OCI-LY1 (cell line): Measurements from ENCODE around the gene FZR1.

Experiments
- H2AFZ ChIP-seq: fragments of 200-600 bp; sonication (generic), shearing (Covaris generic); 2 replicates; pipeline ENCODE4 v1.6.0; 2014; ENCODE audit warnings: antibody characterized with exemption, mild to moderate bottlenecking, low read length
- H3F3A ChIP-seq: fragments of 200-600 bp; sonication (generic), shearing (Covaris generic); 2 replicates; pipeline ENCODE4 v1.6.0; 2014; ENCODE audit warnings: mild to moderate bottlenecking, antibody characterized with exemption, low read length, moderate library complexity; ENCODE audit not compliant: insufficient read depth
- H3K27ac ChIP-seq: fragments of 200-600 bp; sonication (generic); 2 replicates; pipeline ENCODE4 v1.5.1; 2014; ENCODE audit warnings: low read length, mixed run types, mild to moderate bottlenecking, low read depth; ENCODE audit not compliant: poor library complexity, severe bottlenecking
- H3K27me3 ChIP-seq: fragments of 200-600 bp; sonication (generic); 2 replicates; pipeline ENCODE4 v1.6.0; 2014; ENCODE audit warnings: antibody characterized with exemption, mild to moderate bottlenecking, low read length, moderate library complexity; ENCODE audit not compliant: insufficient read depth
- H3K36me3 ChIP-seq: fragments of 200-600 bp; sonication (generic); 2 replicates; pipeline ENCODE4 v1.6.1; 2014; ENCODE audit warnings: mild to moderate bottlenecking, antibody characterized with exemption, low read length, moderate library complexity, mixed read lengths; ENCODE audit not compliant: insufficient read depth
- H3K4me1 ChIP-seq: fragments of 200-600 bp; sonication (generic); 2 replicates; pipeline ENCODE4 v1.5.1; 2014; ENCODE audit warnings: mild to moderate bottlenecking, low read length, moderate library complexity; ENCODE audit not compliant: insufficient read depth, severe bottlenecking
- H3K4me2 ChIP-seq: fragments of 200-600 bp; sonication (generic), shearing (Covaris generic); 2 replicates; pipeline ENCODE4 v1.6.1; 2014; ENCODE audit warnings: low read length
- H3K4me3 ChIP-seq: fragments of 200-600 bp; sonication (generic); 2 replicates; pipeline ENCODE4 v1.5.1; 2014; ENCODE audit warnings: low read length, low read depth, mild to moderate bottlenecking, mixed read lengths; ENCODE audit not compliant: poor library complexity, severe bottlenecking
- H3K79me2 ChIP-seq: fragments of 200-600 bp; shearing (Covaris generic); 2 replicates; pipeline ENCODE4 v1.6.1; 2016; ENCODE audit warnings: mixed run types, low read length, mixed read lengths; ENCODE audit not compliant: insufficient read depth
- H3K9ac ChIP-seq: fragments of 200-600 bp; sonication (generic), shearing (Covaris generic); 2 replicates; pipeline ENCODE4 v1.6.1; 2014; ENCODE audit warnings: mild to moderate bottlenecking, low read length, mixed read lengths
- H3K9me2 ChIP-seq: fragments of 200-600 bp; sonication (generic), shearing (Covaris generic); 2 replicates; pipeline ENCODE4 v1.6.1; 2014; ENCODE audit warnings: low read depth, mild to moderate bottlenecking, low read length, mixed read lengths
- H3K9me3 ChIP-seq: fragments of 200-600 bp; shearing (Covaris generic); 2 replicates; pipeline ENCODE4 v1.6.1; 2014; ENCODE audit warnings: low read length, mixed read lengths
- H4K20me1 ChIP-seq: fragments of 200-600 bp; sonication (generic), shearing (Covaris generic); 2 replicates; pipeline ENCODE4 v1.6.0; 2016; ENCODE audit warnings: mild to moderate bottlenecking, low read length; ENCODE audit not compliant: insufficient read depth
- EZH2 ChIP-seq: fragments of 200-600 bp; sonication (generic), shearing (Covaris generic); IDR thresholded peaks from 2 replicates; pipeline ENCODE4 v1.8.0; 2017; ENCODE audit warnings: borderline replicate concordance, mixed run types, mild to moderate bottlenecking, antibody characterized with exemption, low read length, moderate library complexity, mixed read lengths
- TF ChIP-seq, protein P1 (sequence below): fragments of 200-600 bp; sonication (generic), shearing (Covaris generic); IDR thresholded peaks from 2 replicates; pipeline ENCODE4 v1.5.1; 2017; ENCODE audit warnings: mild to moderate bottlenecking, antibody characterized with exemption, low read length, moderate library complexity, mixed read lengths

FZR1 gene

DNA sequence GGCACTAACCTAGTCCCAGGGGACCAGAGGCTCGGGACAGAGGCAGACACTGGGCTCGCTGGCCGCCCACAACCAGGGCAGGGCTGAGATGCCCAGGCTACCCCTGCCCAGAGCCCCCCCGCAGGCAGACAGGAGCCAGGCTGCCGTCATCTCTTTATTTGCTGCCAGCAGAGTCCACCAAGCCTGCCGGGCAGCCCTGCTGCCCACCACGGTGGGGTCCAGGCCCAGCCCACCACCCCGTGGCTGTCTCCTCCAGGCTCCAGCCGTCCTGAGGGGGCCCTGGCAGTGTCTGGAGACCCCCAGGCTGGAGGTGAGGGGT is 37.9 kb downstream of the FZR1 start:
- Histone ChIP-seq H3K9me3 (no peaks in the 10 kb centered on the region), H3K4me2 (no peak overlapping the region), H3K9me2 (no peaks in the 10 kb centered on the region), H2AFZ (no peak overlapping the region), H3K4me1 (peaks cover 9% of the 10 kb centered on the region), H3K9ac (no peak overlapping the region; the same call in 1 of the 2 replicates), H3K36me3 (peaks cover 36% of the 10 kb centered on the region), H3K27me3 (no peaks in the 10 kb centered on the region), H3K4me3 (no peak overlapping the region), H4K20me1 (no peaks in the 10 kb centered on the region), H3K27ac (no peak overlapping the region), H3K79me2 (no peaks in the 10 kb centered on the region), H3F3A (no peaks in the 10 kb centered on the region)
- TF ChIP-seq, protein P1, sequence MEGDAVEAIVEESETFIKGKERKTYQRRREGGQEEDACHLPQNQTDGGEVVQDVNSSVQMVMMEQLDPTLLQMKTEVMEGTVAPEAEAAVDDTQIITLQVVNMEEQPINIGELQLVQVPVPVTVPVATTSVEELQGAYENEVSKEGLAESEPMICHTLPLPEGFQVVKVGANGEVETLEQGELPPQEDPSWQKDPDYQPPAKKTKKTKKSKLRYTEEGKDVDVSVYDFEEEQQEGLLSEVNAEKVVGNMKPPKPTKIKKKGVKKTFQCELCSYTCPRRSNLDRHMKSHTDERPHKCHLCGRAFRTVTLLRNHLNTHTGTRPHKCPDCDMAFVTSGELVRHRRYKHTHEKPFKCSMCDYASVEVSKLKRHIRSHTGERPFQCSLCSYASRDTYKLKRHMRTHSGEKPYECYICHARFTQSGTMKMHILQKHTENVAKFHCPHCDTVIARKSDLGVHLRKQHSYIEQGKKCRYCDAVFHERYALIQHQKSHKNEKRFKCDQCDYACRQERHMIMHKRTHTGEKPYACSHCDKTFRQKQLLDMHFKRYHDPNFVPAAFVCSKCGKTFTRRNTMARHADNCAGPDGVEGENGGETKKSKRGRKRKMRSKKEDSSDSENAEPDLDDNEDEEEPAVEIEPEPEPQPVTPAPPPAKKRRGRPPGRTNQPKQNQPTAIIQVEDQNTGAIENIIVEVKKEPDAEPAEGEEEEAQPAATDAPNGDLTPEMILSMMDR: no peak
- no peak for TF ChIP-seq EZH2

DNA sequence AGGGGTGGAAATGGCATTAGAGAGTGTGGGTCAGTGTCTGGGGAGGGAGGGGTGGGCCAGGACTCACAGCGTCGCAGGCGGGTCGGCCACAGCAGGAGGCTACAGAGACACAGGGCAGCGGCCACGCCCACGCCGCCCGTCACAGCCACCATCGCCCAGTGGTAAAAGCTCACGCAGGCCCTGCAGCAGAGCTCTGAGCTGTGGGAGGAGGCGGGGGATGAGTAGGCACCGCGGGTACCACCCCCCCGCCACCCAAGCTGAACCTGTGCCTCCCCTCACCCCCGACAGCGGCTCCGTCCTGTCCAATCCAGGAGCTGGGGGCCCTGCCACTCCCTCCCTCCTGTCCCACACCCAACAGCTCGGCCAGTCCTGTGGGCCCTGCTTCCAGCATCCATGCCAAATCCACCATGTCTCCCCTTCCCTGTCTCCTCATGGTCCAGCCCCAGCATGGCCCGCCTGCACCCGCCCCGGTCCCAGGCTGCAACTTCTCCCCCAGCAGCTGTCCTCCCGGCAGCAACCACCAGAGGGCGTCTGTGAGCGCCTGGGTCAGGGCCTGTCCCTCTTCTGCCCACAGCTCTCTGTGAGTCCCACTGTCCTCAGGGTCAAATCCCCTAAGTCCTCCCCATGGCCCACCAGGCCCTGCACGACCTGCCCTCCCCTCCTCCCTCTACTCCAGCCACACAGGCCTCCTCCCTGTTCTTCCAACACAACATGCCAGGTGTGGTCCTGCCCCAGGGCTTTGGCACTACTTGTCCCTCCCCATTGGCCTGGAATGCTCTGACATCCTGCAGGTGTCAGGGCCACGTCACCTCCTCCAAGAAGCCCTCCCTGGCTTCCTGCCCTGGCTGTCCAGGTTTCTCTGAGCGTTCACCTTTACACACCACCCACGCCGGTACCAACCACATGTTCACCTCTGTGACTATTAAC is 38.9 kb downstream of the FZR1 start:
- H3F3A ChIP-seq: no peaks in the 10 kb centered on the region
- no peaks in the 10 kb centered on the region for H4K20me1 ChIP-seq
- peaks cover 33% of the 10 kb centered on the region for H3K36me3 ChIP-seq
- TF ChIP-seq, protein P1: peak; percentile 95
- TF ChIP-seq EZH2: no peak
- H3K9ac ChIP-seq: no peak overlapping the region; the same call in 1 of the 2 replicates
- no peak overlapping the region for H3K4me3 ChIP-seq
- H3K4me1 ChIP-seq: peaks cover 9% of the 10 kb centered on the region
- no peaks in the 10 kb centered on the region for H3K79me2 ChIP-seq
- H3K27ac ChIP-seq: no peak overlapping the region
- no peaks in the 10 kb centered on the region for H3K9me2 ChIP-seq
- no peak overlapping the region for H2AFZ ChIP-seq
- H3K4me2 ChIP-seq: peak overlapping the region; percentile 56; the same call in 1 of the 2 replicates
- no peaks in the 10 kb centered on the region for H3K9me3 ChIP-seq
- no peaks in the 10 kb centered on the region for H3K27me3 ChIP-seq

DNA sequence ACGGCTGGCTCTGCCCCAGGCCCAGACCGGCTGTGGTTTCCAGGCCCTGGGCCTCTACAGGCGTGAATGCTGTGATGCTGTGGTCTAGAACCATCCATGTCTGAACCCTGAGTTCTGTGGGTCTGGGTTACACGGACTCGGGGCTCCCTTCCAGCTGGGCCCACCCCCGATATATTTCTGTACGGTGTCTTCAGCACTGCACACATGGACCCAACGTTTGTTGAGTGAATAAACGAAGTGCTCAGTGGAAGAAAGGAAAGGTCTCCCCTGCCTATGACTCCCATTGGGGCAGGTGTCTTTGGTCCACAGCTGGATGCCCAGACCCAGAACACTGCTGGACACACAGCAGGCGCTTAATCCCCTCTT is 39.5 kb downstream of the FZR1 start:
- Histone ChIP-seq H3K9me3 (no peaks in the 10 kb centered on the region), H3K4me3 (no peak overlapping the region), H3K9me2 (no peaks in the 10 kb centered on the region), H3F3A (no peaks in the 10 kb centered on the region), H3K4me2 (no peak overlapping the region), H3K27me3 (no peaks in the 10 kb centered on the region), H3K36me3 (peaks cover 34% of the 10 kb centered on the region), H3K4me1 (peaks cover 9% of the 10 kb centered on the region), H3K9ac (no peak overlapping the region), H3K79me2 (no peaks in the 10 kb centered on the region), H3K27ac (no peak overlapping the region), H2AFZ (no peak overlapping the region), H4K20me1 (no peaks in the 10 kb centered on the region)
- no peak for TF ChIP-seq EZH2
- TF ChIP-seq, protein P1: no peak
